ENCODE results near the gene CENPP. TPM values are rescaled to one million over a fixed set of nuclear protein-coding genes. Genes with fewer than 3 reads are reported as not detected.

Gene CENPP
- polyA plus RNA-seq, 3 donors from 2014 or later, result 4.5 to 9.7 (median 4.7) TPM

DNA sequence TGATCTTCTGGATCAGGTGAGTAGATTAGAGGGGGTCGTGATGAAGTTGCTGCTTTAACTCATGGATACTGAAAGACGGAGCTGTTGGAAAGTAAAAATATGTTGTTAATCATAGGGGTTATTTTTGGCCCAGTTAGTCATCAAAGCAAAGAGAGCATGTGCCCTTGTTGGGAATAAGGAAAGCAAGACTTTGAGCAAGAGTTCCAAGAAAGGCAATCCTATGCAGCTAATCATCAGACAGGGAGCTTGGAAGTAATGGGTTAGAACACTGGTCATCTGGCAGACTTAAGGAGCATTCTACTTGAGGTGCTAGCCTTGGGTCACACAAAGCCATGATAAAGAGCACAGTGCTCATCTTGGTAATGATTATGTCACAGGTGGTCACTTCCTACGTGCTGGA lies 138.2 kb downstream of the CENPP start:
- no peaks in the 10 kb centered on the region for H3K4me1 Mint-ChIP-seq
- H3K4me3 Mint-ChIP-seq, result no peak overlapping the region
- DNase-seq, result no peak
- no peaks in the 10 kb centered on the region for H3K9me3 Mint-ChIP-seq
- peaks cover 0 to 2% (median 0%) of the 10 kb centered on the region in 3 donors for H3K27me3 Mint-ChIP-seq (ENCODE audit: low read depth in 3 of 3)
- H3K36me3 Mint-ChIP-seq, result no peaks in the 10 kb centered on the region
- H3K27ac Mint-ChIP-seq, result no peak overlapping the region

DNA sequence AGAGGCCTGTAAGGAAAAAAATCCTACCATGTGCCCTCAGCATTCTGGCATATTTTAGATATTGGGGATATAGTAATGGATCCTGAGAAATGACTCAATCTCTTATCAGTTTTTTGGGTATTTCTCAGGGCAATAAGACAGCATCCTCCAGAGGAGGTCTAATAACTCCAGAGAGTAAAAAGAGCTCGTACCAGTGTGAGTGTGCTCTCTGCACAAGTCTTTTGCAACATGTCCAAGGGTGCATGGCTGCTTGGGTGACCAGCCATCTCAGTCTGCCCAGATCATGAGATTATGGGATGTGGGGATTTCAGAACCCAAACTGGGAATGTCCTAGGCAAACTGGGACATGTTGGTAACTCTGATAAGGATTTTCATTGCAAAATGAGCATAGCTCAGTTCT lies 141.3 kb downstream of the CENPP start:
- no peak overlapping the region for H3K4me3 Mint-ChIP-seq
- H3K27ac Mint-ChIP-seq, result no peak overlapping the region
- no peak for DNase-seq
- H3K4me1 Mint-ChIP-seq, result no peaks in the 10 kb centered on the region
- no peaks in the 10 kb centered on the region for H3K27me3 Mint-ChIP-seq (ENCODE audit: low read depth in 3 of 3)
- H3K9me3 Mint-ChIP-seq, result no peaks in the 10 kb centered on the region
- H3K36me3 Mint-ChIP-seq, result no peaks in the 10 kb centered on the region

DNA sequence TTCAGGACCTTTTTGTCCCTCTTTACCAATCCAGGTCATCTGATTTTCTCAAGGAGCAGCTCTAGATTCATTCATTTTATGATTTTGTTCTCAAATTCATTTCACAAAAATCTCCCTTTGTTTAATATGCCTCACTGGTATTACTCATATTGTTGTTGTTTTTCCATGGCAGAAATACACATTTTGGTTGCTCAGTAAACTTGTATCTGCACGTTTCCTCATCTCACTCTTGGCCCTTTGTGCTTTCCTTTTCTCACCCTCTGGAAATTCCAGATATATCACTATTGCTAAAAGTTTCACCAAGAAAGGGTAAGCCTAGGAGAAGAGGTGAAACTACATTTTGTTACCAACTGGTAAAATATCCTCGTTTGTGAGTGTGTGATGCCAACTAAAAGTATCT lies 141.8 kb downstream of the CENPP start:
- Mint-ChIP-seq H3K4me1 (no peaks in the 10 kb centered on the region), H3K27me3 (ENCODE audit: low read depth in 3 of 3) (no peaks in the 10 kb centered on the region), H3K4me3 (no peak overlapping the region), H3K27ac (no peak overlapping the region), H3K36me3 (no peaks in the 10 kb centered on the region), H3K9me3 (no peaks in the 10 kb centered on the region)
- no peak for DNase-seq

DNA sequence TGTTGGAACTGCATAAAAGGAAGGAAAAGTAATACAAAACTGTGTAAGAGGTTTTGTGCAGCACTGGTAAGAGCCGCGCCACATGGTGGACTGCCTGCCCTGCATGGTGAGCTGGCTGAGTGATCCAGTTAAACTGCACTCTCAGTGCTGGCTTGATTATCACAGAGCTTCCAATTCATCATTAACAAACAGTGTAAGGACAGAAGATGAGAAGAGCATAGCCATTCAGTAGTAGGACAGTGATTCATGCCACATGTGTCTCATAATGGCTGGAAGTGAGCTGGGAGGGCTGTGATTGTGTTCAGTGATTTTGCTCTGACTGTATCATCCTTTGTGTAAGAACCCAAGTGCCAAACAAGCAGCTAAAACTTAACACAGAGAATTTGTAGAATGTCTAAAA lies 142.5 kb downstream of the CENPP start:
- Mint-ChIP-seq H3K4me1 (no peaks in the 10 kb centered on the region), H3K27ac (no peak overlapping the region), H3K4me3 (no peak overlapping the region)

DNA sequence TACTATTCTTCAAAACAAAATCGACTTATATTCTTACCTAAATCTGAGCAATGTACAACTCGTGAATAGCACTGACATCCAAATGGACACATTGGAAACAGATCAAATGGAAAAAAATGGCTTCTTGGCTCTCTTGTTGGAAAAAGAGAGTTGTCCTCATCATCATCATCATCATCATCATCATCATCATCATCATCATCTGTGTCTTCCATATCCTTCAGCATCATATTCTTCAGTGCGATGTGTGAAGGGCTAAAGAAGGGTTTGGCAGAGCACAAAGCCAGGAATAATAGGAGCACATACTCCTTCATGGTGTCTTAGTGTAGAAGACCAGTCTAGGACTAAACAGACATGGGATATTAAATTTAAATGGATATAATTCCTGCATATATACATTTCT lies 148.8 kb downstream of the CENPP start:
- DNase-seq, result no peak
- H3K4me3 Mint-ChIP-seq, result no peak overlapping the region
- H3K27me3 Mint-ChIP-seq (ENCODE audit: low read depth in 3 of 3), result no peaks in the 10 kb centered on the region
- no peak overlapping the region for H3K27ac Mint-ChIP-seq
- no peaks in the 10 kb centered on the region for H3K4me1 Mint-ChIP-seq
- H3K9me3 Mint-ChIP-seq, result no peaks in the 10 kb centered on the region
- H3K36me3 Mint-ChIP-seq, result no peaks in the 10 kb centered on the region

More for the DNA sequence above, 142.5 kb downstream of the CENPP start:
- Mint-ChIP-seq H3K9me3 (no peaks in the 10 kb centered on the region), H3K36me3 (no peaks in the 10 kb centered on the region), H3K27me3 (ENCODE audit: low read depth in 3 of 3) (no peaks in the 10 kb centered on the region)
- no peak for DNase-seq

DNA sequence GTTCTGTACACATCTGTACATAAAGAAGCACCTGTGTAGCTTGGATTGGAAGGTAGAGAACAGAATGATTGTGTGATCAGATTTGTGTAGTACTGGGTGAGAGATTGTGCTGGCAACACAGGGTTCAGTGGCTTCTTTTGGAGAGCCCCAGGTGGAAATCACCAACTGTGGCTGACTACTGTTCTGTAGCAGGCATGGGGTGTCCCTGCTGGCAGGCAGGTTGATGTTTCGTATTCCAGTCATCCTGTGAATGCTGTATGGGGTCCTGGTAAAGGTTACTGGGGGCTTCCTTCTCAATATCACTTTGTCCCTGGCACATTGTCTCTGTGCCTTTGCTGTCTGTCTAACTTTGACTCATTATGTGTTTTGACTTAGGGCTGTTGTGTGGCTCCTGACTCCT lies 151.2 kb downstream of the CENPP start:
- Mint-ChIP-seq H3K4me1 (no peaks in the 10 kb centered on the region), H3K36me3 (no peaks in the 10 kb centered on the region), H3K9me3 (no peaks in the 10 kb centered on the region), H3K4me3 (no peak overlapping the region), H3K27me3 (ENCODE audit: low read depth in 3 of 3) (peaks cover 0 to 2% (median 0%) of the 10 kb centered on the region in 3 donors), H3K27ac (no peak overlapping the region)
- no peak for DNase-seq

DNA sequence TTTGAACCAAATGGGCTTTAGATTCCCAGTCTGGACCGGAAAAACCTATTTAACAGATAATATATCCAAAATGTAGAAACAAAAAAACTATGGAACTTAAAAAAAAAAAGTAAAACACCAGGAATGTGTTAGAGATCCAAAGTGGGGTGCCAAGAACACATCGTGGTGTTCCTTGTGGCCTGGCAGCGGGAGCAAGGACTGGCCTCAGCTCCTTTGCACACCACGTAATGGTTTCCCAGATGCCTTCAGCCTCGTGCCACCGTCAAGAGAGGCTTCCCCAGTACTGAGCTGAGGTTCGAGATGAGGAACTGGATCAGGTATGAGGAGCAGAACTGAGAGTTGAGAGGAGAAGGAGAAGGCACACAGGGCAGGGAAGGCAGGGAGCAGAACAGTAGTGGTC lies 153.0 kb downstream of the CENPP start:
- H3K27me3 Mint-ChIP-seq (ENCODE audit: low read depth in 3 of 3), result peaks cover 0 to 2% (median 0%) of the 10 kb centered on the region in 3 donors
- H3K9me3 Mint-ChIP-seq, result no peaks in the 10 kb centered on the region
- H3K4me1 Mint-ChIP-seq, result no peaks in the 10 kb centered on the region
- H3K36me3 Mint-ChIP-seq, result no peaks in the 10 kb centered on the region
- H3K4me3 Mint-ChIP-seq, result no peak overlapping the region
- no peak for DNase-seq
- no peak overlapping the region for H3K27ac Mint-ChIP-seq

DNA sequence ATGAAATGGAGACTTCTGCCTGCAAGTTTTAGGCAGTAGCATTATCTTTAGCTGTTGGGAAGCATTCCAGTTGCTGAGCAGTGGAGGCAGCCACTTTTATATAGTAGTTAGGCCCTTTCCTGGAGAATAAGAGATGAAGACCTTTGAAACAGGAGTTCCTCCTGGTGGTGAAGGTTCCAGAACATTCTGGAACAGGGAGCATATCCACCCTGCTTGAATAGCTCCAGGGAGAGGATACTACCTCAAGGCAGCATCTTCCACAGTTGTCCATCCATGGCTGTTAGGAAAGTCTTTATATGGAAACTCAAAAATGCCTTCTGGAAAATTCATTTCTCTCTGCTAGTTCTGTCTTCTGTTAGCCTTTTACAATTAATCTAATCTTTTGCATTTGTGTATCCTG lies 153.6 kb downstream of the CENPP start:
- H3K27me3 Mint-ChIP-seq (ENCODE audit: low read depth in 3 of 3), result peaks cover 0 to 2% (median 0%) of the 10 kb centered on the region in 3 donors
- H3K36me3 Mint-ChIP-seq, result no peaks in the 10 kb centered on the region
- H3K27ac Mint-ChIP-seq, result no peak overlapping the region
- no peak for DNase-seq
- no peaks in the 10 kb centered on the region for H3K4me1 Mint-ChIP-seq
- H3K4me3 Mint-ChIP-seq, result no peak overlapping the region
- no peaks in the 10 kb centered on the region for H3K9me3 Mint-ChIP-seq

DNA sequence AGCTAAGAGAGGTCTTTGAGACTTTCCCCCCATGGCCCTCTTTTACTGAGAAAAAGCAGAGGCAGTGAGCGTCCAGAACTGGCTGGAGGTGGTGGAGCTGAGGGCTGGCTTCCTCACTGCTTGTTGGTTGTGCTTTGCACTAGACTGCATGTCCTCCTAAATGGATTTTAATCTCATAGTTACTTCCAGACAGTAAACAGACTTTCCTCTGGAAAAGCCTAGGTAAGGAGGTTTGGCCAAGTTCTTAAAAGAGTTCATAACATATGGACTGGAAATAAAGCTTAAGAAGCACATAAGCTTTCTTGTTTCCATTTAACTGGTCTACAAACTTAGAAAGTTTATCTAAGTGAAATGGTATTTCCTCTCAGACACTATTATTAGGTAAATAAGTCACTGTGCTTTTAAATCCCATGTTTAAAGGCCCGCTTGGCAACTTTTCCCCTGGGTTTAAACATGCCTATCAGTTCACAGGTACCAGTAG lies 154.6 kb downstream of the CENPP start:
- Mint-ChIP-seq H3K4me1 (no peaks in the 10 kb centered on the region), H3K9me3 (no peaks in the 10 kb centered on the region)

DNA sequence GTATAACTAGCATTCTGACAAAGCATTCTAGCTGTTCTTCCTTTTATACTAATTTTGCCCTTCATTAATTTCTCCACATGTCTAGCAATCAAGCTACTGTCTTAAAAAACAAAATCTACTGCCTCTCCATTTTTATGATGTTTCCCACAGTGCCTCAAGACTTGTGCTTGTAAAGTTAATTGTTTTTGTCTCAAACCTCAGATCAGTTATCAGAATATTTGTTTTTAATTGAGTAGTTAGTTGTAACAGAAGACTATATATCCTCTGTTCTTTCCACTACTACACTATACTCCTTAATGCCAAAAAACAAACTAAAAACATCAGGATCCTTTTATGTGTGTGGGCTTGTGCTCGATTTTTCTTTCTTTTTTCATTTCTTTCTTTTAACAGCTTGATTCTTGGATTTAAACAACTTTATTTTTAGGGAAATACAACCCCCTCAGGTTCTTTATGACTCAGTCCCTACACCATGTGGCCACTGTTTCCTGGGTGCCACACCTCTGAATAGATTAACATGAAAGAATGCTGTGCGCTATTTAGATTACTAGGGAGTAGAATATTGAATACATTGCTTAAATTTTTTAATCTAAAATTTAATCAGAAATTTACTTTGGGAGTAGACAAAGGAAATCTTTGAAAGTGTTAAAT lies 155.4 kb downstream of the CENPP start:
- H3K4me1 Mint-ChIP-seq, result no peaks in the 10 kb centered on the region
- peaks cover 0 to 2% (median 0%) of the 10 kb centered on the region in 3 donors for H3K27me3 Mint-ChIP-seq (ENCODE audit: low read depth in 3 of 3)
- no peak overlapping the region for H3K4me3 Mint-ChIP-seq
- H3K36me3 Mint-ChIP-seq, result no peaks in the 10 kb centered on the region
- no peak overlapping the region for H3K27ac Mint-ChIP-seq
- DNase-seq, result no peak
- H3K9me3 Mint-ChIP-seq, result no peaks in the 10 kb centered on the region

More for the DNA sequence above, 154.6 kb downstream of the CENPP start:
- no peak for DNase-seq
- H3K27ac Mint-ChIP-seq, result no peak overlapping the region
- H3K36me3 Mint-ChIP-seq, result no peaks in the 10 kb centered on the region
- H3K4me3 Mint-ChIP-seq, result no peak overlapping the region
- peaks cover 0 to 2% (median 0%) of the 10 kb centered on the region in 3 donors for H3K27me3 Mint-ChIP-seq (ENCODE audit: low read depth in 3 of 3)

DNA sequence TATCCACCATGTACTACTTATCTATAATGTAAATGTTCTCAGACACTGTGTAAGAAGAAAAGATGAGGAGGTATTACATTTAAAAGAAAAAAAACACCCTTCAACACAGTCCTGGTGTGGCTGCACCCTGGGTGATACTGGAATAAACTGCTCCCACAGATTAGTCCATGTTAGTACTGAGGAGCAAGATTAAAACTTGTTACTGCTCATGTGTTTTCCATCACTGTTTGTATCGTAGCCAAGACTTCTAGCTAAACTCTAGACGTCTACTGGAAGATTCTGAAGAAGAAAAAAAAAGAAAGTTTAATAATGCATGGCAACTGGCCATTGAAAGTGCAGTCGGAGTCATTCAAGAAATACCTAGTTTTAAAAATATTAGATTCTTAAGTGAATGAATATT lies 156.6 kb downstream of the CENPP start, which contains the start of gene ASPN:
Gene ASPN (minus strand): TSS at position 178 of the 400 bp plus-strand sequence.
- H3K27ac Mint-ChIP-seq, result no peak within 1 kb of the TSS
- no peak for DNase-seq
- no peaks in the 10 kb centered on the region for H3K36me3 Mint-ChIP-seq
- H3K4me1 Mint-ChIP-seq, result no peaks in the 10 kb centered on the region
- no peaks in the 10 kb centered on the region for H3K9me3 Mint-ChIP-seq
- peaks cover 0 to 2% (median 0%) of the 10 kb centered on the region in 3 donors for H3K27me3 Mint-ChIP-seq (ENCODE audit: low read depth in 3 of 3)
- no peak within 1 kb of the TSS for H3K4me3 Mint-ChIP-seq

DNA sequence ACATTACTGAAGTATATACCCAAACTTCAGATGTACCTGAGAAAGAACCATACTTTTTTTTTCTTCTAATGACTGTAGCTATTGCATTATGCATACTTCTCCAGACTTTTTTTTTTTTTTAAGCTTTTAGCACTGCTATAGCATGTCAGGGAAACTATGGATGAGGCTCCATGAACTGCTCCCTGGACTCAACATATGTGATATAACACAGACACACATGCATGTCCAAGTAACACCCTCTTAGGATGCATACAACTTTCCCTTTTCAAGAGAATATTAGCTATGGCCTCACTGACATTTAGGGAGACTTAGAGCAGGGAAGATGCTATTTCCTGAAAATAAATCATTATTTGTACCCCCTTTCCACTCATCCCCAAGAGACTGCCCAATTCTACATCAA lies 157.1 kb downstream of the CENPP start:
- DNase-seq, result no peak
- H3K9me3 Mint-ChIP-seq, result no peaks in the 10 kb centered on the region
- H3K4me1 Mint-ChIP-seq, result no peaks in the 10 kb centered on the region
- H3K27me3 Mint-ChIP-seq (ENCODE audit: low read depth in 3 of 3), result peaks cover 0 to 2% (median 0%) of the 10 kb centered on the region in 3 donors
- H3K36me3 Mint-ChIP-seq, result no peaks in the 10 kb centered on the region
- H3K27ac Mint-ChIP-seq, result no peak overlapping the region
- H3K4me3 Mint-ChIP-seq, result no peak overlapping the region

DNA sequence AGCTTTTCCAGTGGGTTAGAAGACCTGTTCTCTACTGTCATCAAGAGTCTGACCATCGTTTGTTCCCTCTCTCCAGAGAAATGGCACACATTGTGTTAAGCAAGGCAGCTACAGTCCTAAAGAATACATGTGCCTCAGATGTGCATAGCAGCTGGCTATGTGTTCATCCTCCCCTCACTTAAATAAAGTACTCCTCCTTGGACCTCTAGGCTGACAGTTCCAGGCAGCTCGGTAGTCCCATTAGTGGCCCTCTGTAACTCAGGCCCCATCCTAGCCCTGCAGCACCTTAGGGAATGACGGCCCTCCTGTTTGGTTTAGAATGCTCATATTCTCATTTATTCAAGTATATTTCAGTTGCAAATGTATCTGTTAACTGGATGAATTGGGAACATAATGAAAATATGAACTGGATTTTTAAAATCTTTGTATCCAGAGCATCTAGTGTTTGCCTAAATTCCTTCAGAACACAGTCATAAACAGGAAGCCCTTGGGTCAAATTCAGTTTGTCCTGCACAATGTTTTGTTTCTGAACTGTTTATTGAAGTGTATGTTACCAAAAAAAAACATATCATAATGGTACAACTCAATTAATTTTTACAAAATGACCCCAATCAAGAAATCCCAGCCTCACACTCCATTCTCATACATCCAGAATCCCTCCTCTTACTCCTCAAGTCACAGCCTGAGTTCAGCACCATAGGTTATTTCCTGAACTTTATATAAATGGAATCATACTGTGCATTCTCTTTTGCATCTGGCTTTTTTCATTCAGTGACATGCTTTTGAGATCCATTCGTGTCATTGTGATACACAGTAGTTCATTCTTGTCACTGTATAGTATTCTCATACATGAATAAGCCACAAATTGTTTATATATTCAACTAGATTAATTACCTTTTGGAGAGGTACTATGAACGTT lies 158.1 kb downstream of the CENPP start:
- Mint-ChIP-seq H3K27me3 (ENCODE audit: low read depth in 3 of 3) (peaks cover 0 to 2% (median 0%) of the 10 kb centered on the region in 3 donors), H3K4me1 (no peaks in the 10 kb centered on the region), H3K9me3 (no peaks in the 10 kb centered on the region)

DNA sequence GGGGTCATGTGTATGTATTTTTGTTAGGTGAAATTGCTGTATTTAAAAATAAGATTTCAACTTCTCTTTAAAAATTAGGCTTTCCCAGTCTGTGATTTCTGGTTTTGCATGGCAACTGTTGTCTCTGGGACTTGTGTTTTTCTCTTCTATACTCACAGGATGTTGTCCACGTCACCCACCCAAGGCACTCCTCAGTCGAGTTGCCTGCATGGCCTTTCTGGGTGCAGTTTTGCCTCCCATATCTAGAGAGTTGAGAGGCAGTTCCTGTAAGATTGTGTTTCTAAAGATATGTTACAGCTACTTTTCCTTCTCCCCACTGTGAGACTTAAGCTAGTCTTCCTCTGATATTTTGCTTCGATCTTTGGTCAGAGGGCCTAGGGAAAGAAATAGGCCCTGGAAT lies 158.8 kb downstream of the CENPP start:
- Mint-ChIP-seq H3K4me1 (no peaks in the 10 kb centered on the region), H3K27ac (no peak overlapping the region), H3K36me3 (no peaks in the 10 kb centered on the region)

More for the DNA sequence above, 158.1 kb downstream of the CENPP start:
- H3K4me3 Mint-ChIP-seq, result no peak overlapping the region
- DNase-seq, result no peak
- no peak overlapping the region for H3K27ac Mint-ChIP-seq
- no peaks in the 10 kb centered on the region for H3K36me3 Mint-ChIP-seq

More for the DNA sequence above, 158.8 kb downstream of the CENPP start:
- Mint-ChIP-seq H3K9me3 (no peaks in the 10 kb centered on the region), H3K27me3 (ENCODE audit: low read depth in 3 of 3) (peaks cover 0 to 2% (median 0%) of the 10 kb centered on the region in 3 donors), H3K4me3 (no peak overlapping the region)
- no peak for DNase-seq

Measured in immature natural killer cell (primary cell).